Neural cell (in vitro differentiated cells): ENCODE measurements around the gene GALR1. TPM values are rescaled to one million over a fixed set of nuclear protein-coding genes. Genes with fewer than 3 reads are reported as not detected.

Experiments used
- H2AFZ ChIP-seq: fragments of 200-600, 300-800 bp; sonication (generic), shearing (Covaris generic); 2 replicates; pipeline ENCODE4 v1.6.0; 2014; ENCODE audit warnings: low read depth, mild to moderate bottlenecking, antibody characterized with exemption, low read length, moderate library complexity
- H3F3A ChIP-seq: fragments of 200-600 bp; shearing (Covaris generic); 2 replicates; pipeline ENCODE4 v1.6.1; 2016; ENCODE audit warnings: mild to moderate bottlenecking, moderate library complexity, mixed read lengths, antibody characterized with exemption, low read length; ENCODE audit not compliant: insufficient read depth, poor library complexity, severe bottlenecking
- H3K27ac ChIP-seq: fragments of 200-600, 300-800 bp; sonication (generic), shearing (Covaris generic); 2 replicates; pipeline ENCODE4 v1.5.1; 2014; ENCODE audit warnings: mild to moderate bottlenecking, low read length, moderate library complexity
- H3K27me3 ChIP-seq: fragments of 300-800, 200-600 bp; sonication (generic), shearing (Covaris generic); 2 replicates; pipeline ENCODE4 v1.6.0; 2014; ENCODE audit warnings: mild to moderate bottlenecking, low read depth, low read length, moderate library complexity; ENCODE audit not compliant: insufficient read depth
- H3K36me3 ChIP-seq: fragments of 300-800, 200-600 bp; sonication (generic), shearing (Covaris generic); 2 replicates; pipeline ENCODE4 v1.5.1; 2014; ENCODE audit warnings: mild to moderate bottlenecking, antibody characterized with exemption, low read length, moderate library complexity; ENCODE audit not compliant: insufficient read depth
- H3K4me2 ChIP-seq: fragments of 300-800, 200-600 bp; sonication (generic), shearing (Covaris generic); 2 replicates; pipeline ENCODE4 v1.6.0; 2014; ENCODE audit warnings: mild to moderate bottlenecking, low read length
- H3K4me3 ChIP-seq: fragments of 300-800, 200-600 bp; sonication (generic), shearing (Covaris generic); 2 replicates; pipeline ENCODE4 v1.5.1; 2014; ENCODE audit warnings: mild to moderate bottlenecking, low read length, moderate library complexity
- H3K79me2 ChIP-seq: fragments of 200-600 bp; shearing (Covaris generic); replicated peaks from 2 replicates; pipeline ENCODE4 v1.6.0; 2014; ENCODE audit warnings: mild to moderate bottlenecking, low read length, moderate library complexity; ENCODE audit not compliant: insufficient read depth
- H3K9ac ChIP-seq: fragments of 300-800, 200-600 bp; sonication (generic), shearing (Covaris generic); 2 replicates; pipeline ENCODE4 v1.6.1; 2016; ENCODE audit warnings: mild to moderate bottlenecking, low read length, mixed read lengths
- H3K9me2 ChIP-seq: fragments of 200-600 bp; shearing (Covaris generic); 2 replicates; pipeline ENCODE4 v1.6.1; 2016; ENCODE audit warnings: mild to moderate bottlenecking, low read length, mixed read lengths; ENCODE audit not compliant: insufficient read depth
- H3K9me3 ChIP-seq: fragments of 200-600, 300-800 bp; sonication (generic), shearing (Covaris generic); 2 replicates; pipeline ENCODE4 v1.6.1; 2016; ENCODE audit warnings: mild to moderate bottlenecking, mixed run types, low read length, moderate library complexity, mixed read lengths
- H4K20me1 ChIP-seq: fragments of 200-600 bp; shearing (Covaris generic); 2 replicates; pipeline ENCODE4 v1.6.1; 2016; ENCODE audit warnings: mild to moderate bottlenecking, mixed run types; ENCODE audit not compliant: insufficient read depth
- CTCF ChIP-seq: fragments of 450-650 bp; IDR thresholded peaks from 2 replicates; pipeline ENCODE4 v1.5.1; 2014; ENCODE audit warnings: antibody characterized with exemption, mild to moderate bottlenecking, moderate library complexity; ENCODE audit not compliant: poor library complexity, severe bottlenecking
- EP300 ChIP-seq: fragments of 450-650 bp; conservative IDR thresholded peaks from 2 replicates; pipeline ENCODE4 v1.6.1; 2014; ENCODE audit warnings: antibody characterized with exemption, mild to moderate bottlenecking, moderate library complexity; ENCODE audit not compliant: poor library complexity, severe bottlenecking
- EZH2 ChIP-seq: fragments of 200-600, 300-800 bp; shearing (Covaris generic), sonication (generic); IDR thresholded peaks from 2 replicates; pipeline ENCODE4 v1.6.1; 2014; ENCODE audit warnings: antibody characterized with exemption, low read length, borderline replicate concordance, mild to moderate bottlenecking; ENCODE audit not compliant: insufficient read depth, poor library complexity, severe bottlenecking
- MXI1 ChIP-seq: fragments of 450-650 bp; conservative IDR thresholded peaks from 2 replicates; pipeline ENCODE4 v1.6.1; 2014; ENCODE audit warnings: antibody characterized with exemption, mild to moderate bottlenecking; ENCODE audit not compliant: poor library complexity, severe bottlenecking
- POLR2AphosphoS5 ChIP-seq: IDR thresholded peaks from 2 replicates; pipeline ENCODE4 v1.6.1; 2012
- RAD21 ChIP-seq: fragments of 450-650 bp; conservative IDR thresholded peaks from 2 replicates; pipeline ENCODE4 v1.6.1; 2014; ENCODE audit warnings: antibody characterized with exemption, mild to moderate bottlenecking, moderate library complexity
- SMC3 ChIP-seq: fragments of 450-650 bp; conservative IDR thresholded peaks from 2 replicates; pipeline ENCODE4 v1.6.1; 2014; ENCODE audit warnings: antibody characterized with exemption, mild to moderate bottlenecking, moderate library complexity; ENCODE audit not compliant: poor library complexity
- TAF1 ChIP-seq: IDR thresholded peaks from 2 replicates; pipeline ENCODE4 v1.6.1; 2012; ENCODE audit warnings: low read depth
- polyA plus RNA-seq: library from polyadenylated mRNA; depleted of rRNA; stranded (reverse); fragments of >200 nt; gene quantifications from 2 replicates; pipeline ENCODE4 v1.2.3, GENCODE V29; 2014
- TF ChIP-seq, protein P1 (sequence below): IDR thresholded peaks from 2 replicates; pipeline ENCODE4 v1.6.1; 2012; ENCODE audit warnings: borderline replicate concordance

GALR1 gene
- polyA plus RNA-seq, 1 donor from 2014 or later, result 0.11 TPM

GRCh38 chr18:77208964-77209363 lies 40.7 kb upstream of the GALR1 start:
- no peaks in the 10 kb centered on the region for H3K79me2 ChIP-seq
- no peak overlapping the region for H3K9ac ChIP-seq
- no peaks in the 10 kb centered on the region for H3K9me2 ChIP-seq
- H3K9me3 ChIP-seq, result no peaks in the 10 kb centered on the region
- TF ChIP-seq POLR2AphosphoS5 (no peak), TAF1 (no peak), CTCF (no peak)
- TF ChIP-seq, protein P1, sequence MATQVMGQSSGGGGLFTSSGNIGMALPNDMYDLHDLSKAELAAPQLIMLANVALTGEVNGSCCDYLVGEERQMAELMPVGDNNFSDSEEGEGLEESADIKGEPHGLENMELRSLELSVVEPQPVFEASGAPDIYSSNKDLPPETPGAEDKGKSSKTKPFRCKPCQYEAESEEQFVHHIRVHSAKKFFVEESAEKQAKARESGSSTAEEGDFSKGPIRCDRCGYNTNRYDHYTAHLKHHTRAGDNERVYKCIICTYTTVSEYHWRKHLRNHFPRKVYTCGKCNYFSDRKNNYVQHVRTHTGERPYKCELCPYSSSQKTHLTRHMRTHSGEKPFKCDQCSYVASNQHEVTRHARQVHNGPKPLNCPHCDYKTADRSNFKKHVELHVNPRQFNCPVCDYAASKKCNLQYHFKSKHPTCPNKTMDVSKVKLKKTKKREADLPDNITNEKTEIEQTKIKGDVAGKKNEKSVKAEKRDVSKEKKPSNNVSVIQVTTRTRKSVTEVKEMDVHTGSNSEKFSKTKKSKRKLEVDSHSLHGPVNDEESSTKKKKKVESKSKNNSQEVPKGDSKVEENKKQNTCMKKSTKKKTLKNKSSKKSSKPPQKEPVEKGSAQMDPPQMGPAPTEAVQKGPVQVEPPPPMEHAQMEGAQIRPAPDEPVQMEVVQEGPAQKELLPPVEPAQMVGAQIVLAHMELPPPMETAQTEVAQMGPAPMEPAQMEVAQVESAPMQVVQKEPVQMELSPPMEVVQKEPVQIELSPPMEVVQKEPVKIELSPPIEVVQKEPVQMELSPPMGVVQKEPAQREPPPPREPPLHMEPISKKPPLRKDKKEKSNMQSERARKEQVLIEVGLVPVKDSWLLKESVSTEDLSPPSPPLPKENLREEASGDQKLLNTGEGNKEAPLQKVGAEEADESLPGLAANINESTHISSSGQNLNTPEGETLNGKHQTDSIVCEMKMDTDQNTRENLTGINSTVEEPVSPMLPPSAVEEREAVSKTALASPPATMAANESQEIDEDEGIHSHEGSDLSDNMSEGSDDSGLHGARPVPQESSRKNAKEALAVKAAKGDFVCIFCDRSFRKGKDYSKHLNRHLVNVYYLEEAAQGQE, result no peak
- H3K4me3 ChIP-seq, result no peak overlapping the region
- H3K27ac ChIP-seq, result no peak overlapping the region
- no peak overlapping the region for H2AFZ ChIP-seq
- H3K27me3 ChIP-seq, result no peaks in the 10 kb centered on the region
- no peaks in the 10 kb centered on the region for H4K20me1 ChIP-seq
- no peak overlapping the region for H3K4me2 ChIP-seq
- no peaks in the 10 kb centered on the region for H3F3A ChIP-seq
- H3K36me3 ChIP-seq, result no peaks in the 10 kb centered on the region

GRCh38 chr18:77209587-77209986 lies 40.1 kb upstream of the GALR1 start:
- no peaks in the 10 kb centered on the region for H3K36me3 ChIP-seq
- H3K9ac ChIP-seq, result no peak overlapping the region
- H3K4me2 ChIP-seq, result no peak overlapping the region
- H3F3A ChIP-seq, result no peaks in the 10 kb centered on the region
- H4K20me1 ChIP-seq, result no peaks in the 10 kb centered on the region
- H2AFZ ChIP-seq, result no peak overlapping the region
- no peak overlapping the region for H3K27ac ChIP-seq
- H3K9me3 ChIP-seq, result no peaks in the 10 kb centered on the region
- no peak overlapping the region for H3K4me3 ChIP-seq
- no peaks in the 10 kb centered on the region for H3K79me2 ChIP-seq
- TF ChIP-seq EZH2 (no peak), SMC3 (no peak), CTCF (no peak), POLR2AphosphoS5 (no peak), TAF1 (no peak), MXI1 (no peak), EP300 (no peak), RAD21 (no peak)
- TF ChIP-seq, protein P1, result no peak
- H3K9me2 ChIP-seq, result no peaks in the 10 kb centered on the region
- H3K27me3 ChIP-seq, result no peaks in the 10 kb centered on the region
